ENCODE results near the gene MMUT. TPM values are rescaled to one million over a fixed set of nuclear protein-coding genes. Genes with fewer than 3 reads are reported as not detected.

MMUT gene
- total and polyA plus RNA-seq, 2 experiments from 2014 or later = 8.7 to 12.4 TPM

GRCh38 chr6:49499126-49499525, 36.1 kb upstream of the MMUT start (continued):
- TF ChIP-seq EZH2phosphoT487 (IDR thresholded peaks at IDR 0.05; ENCODE audit: unreplicated experiment) = no peak
- no peak for TF ChIP-seq JUNB (IDR thresholded peaks at IDR 0.05; ENCODE audit: unreplicated experiment)
- TF ChIP-seq NANOG (IDR thresholded peaks at IDR 0.05; ENCODE audit: borderline replicate concordance) = no peak
- no peak for TF ChIP-seq EZH2 (IDR thresholded peaks at IDR 0.05; ENCODE audit: low read depth, unreplicated experiment)
- TF ChIP-seq ZNF114 (CRISPR knock-in tag; IDR thresholded peaks at IDR 0.05) = no peak
- TF ChIP-seq ETS1 (IDR thresholded peaks at IDR 0.05) = no peak
- TF ChIP-seq, protein P1, sequence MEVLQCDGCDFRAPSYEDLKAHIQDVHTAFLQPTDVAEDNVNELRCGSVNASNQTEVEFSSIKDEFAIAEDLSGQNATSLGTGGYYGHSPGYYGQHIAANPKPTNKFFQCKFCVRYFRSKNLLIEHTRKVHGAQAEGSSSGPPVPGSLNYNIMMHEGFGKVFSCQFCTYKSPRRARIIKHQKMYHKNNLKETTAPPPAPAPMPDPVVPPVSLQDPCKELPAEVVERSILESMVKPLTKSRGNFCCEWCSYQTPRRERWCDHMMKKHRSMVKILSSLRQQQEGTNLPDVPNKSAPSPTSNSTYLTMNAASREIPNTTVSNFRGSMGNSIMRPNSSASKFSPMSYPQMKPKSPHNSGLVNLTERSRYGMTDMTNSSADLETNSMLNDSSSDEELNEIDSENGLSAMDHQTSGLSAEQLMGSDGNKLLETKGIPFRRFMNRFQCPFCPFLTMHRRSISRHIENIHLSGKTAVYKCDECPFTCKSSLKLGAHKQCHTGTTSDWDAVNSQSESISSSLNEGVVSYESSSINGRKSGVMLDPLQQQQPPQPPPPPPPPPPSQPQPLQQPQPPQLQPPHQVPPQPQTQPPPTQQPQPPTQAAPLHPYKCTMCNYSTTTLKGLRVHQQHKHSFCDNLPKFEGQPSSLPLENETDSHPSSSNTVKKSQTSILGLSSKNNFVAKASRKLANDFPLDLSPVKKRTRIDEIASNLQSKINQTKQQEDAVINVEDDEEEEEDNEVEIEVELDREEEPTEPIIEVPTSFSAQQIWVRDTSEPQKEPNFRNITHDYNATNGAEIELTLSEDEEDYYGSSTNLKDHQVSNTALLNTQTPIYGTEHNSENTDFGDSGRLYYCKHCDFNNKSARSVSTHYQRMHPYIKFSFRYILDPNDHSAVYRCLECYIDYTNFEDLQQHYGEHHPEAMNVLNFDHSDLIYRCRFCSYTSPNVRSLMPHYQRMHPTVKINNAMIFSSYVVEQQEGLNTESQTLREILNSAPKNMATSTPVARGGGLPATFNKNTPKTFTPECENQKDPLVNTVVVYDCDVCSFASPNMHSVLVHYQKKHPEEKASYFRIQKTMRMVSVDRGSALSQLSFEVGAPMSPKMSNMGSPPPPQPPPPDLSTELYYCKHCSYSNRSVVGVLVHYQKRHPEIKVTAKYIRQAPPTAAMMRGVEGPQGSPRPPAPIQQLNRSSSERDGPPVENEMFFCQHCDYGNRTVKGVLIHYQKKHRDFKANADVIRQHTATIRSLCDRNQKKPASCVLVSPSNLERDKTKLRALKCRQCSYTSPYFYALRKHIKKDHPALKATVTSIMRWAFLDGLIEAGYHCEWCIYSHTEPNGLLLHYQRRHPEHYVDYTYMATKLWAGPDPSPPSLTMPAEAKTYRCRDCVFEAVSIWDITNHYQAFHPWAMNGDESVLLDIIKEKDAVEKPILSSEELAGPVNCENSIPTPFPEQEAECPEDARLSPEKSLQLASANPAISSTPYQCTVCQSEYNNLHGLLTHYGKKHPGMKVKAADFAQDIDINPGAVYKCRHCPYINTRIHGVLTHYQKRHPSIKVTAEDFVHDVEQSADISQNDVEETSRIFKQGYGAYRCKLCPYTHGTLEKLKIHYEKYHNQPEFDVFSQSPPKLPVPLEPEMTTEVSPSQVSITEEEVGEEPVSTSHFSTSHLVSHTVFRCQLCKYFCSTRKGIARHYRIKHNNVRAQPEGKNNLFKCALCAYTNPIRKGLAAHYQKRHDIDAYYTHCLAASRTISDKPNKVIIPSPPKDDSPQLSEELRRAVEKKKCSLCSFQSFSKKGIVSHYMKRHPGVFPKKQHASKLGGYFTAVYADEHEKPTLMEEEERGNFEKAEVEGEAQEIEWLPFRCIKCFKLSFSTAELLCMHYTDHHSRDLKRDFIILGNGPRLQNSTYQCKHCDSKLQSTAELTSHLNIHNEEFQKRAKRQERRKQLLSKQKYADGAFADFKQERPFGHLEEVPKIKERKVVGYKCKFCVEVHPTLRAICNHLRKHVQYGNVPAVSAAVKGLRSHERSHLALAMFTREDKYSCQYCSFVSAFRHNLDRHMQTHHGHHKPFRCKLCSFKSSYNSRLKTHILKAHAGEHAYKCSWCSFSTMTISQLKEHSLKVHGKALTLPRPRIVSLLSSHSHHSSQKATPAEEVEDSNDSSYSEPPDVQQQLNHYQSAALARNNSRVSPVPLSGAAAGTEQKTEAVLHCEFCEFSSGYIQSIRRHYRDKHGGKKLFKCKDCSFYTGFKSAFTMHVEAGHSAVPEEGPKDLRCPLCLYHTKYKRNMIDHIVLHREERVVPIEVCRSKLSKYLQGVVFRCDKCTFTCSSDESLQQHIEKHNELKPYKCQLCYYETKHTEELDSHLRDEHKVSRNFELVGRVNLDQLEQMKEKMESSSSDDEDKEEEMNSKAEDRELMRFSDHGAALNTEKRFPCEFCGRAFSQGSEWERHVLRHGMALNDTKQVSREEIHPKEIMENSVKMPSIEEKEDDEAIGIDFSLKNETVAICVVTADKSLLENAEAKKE (CRISPR knock-in tag; IDR thresholded peaks at IDR 0.05) = no peak

DNA sequence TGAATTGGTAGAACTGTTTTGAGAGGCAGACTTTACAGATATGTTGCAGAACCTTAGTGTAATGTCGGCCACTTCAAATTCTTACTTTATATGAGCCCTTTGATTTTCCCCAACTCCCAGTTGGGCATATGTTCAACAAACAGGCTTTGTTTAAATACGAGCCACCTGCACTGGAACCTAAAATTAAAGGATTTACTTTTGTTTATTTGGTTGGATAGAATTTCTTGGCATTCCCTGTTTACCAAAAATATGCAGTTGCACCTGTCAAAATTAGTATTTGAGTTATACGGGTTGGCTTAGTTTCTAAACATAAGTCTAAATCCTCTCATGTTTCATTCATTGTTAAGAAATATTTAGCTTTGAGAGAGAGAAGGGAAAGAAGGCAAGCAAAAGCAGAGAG, 34.3 kb upstream of the MMUT start:
- TF ChIP-seq EZH2phosphoT487 (IDR thresholded peaks at IDR 0.05; ENCODE audit: unreplicated experiment) = no peak
- TF ChIP-seq POLR2AphosphoS5 (IDR thresholded peaks at IDR 0.05; ENCODE audit: low read depth) = no peak
- TF ChIP-seq ZNF331 (CRISPR knock-in tag; IDR thresholded peaks at IDR 0.05; ENCODE audit: low read depth) = no peak
- no peak for TF ChIP-seq ZNF114 (CRISPR knock-in tag; IDR thresholded peaks at IDR 0.05)
- no peak for TF ChIP-seq CREB1 (CRISPR knock-in tag; IDR thresholded peaks at IDR 0.05; ENCODE audit: low read depth)
- TF ChIP-seq CTCF (conservative IDR thresholded peaks at IDR 0.05; ENCODE audit: low read depth in 2 of 2) = no peak
- Mint-ChIP-seq H3K27me3 (ENCODE audit: insufficient read depth, low read depth, poor library complexity) (no peaks in the 10 kb centered on the region), H3K9me3 (no peaks in the 10 kb centered on the region), H3K4me3 (no peak overlapping the region), H3K4me1 (no peaks in the 10 kb centered on the region; the same call in 2 of the 3 replicates), H3K36me3 (ENCODE audit: low read depth) (peaks cover 6% of the 10 kb centered on the region), H3K27ac (no peak overlapping the region)
- DNase-seq (ENCODE audit: low spot score) = no peak
- Histone ChIP-seq H3K27me3 (ENCODE audit: insufficient read depth) (no peaks in the 10 kb centered on the region), H3K27ac (ENCODE audit: low read depth) (no peak overlapping the region), H4K20me1 (replicated peaks; ENCODE audit: insufficient read depth) (no peaks in the 10 kb centered on the region), H3K4me1 (ENCODE audit: insufficient read depth) (no peaks in the 10 kb centered on the region), H3K79me2 (replicated peaks; ENCODE audit: insufficient read depth) (no peaks in the 10 kb centered on the region), H3K9me2 (ENCODE audit: insufficient read depth) (no peaks in the 10 kb centered on the region), H3F3A (replicated peaks; ENCODE audit: low read depth) (no peaks in the 10 kb centered on the region), H3K4me2 (no peak overlapping the region), H3K4me3 (no peak overlapping the region), H2AFZ (no peak overlapping the region), H3K36me3 (ENCODE audit: insufficient read depth) (peaks cover 5% of the 10 kb centered on the region)
- ATAC-seq = no peak

Measured in GM23338 (cell line).